Peyer's patch (tissue), 4 donors: Measurements from ENCODE around the gene CD1E.

Experiments
- POLR2A ChIP-seq, 2 donors: fragments of 450-650 bp; IDR thresholded peaks; one replicate each; pipeline ENCODE4 v1.5.1; 2017; ENCODE audit warnings: antibody characterized with exemption in 2 of 2, mild to moderate bottlenecking in 2 of 2, moderate library complexity in 2 of 2
- TF ChIP-seq, protein P1 (sequence below), 6 experiments: fragments of 450-650 bp in 4 of 6; fragments of 200-600 bp in 2 of 6; sonication (generic) in 1 of 6; IDR thresholded peaks; one replicate each; pipeline ENCODE4 v1.5.1; 2017 to 2019; ENCODE audit warnings: antibody characterized with exemption in 6 of 6, mild to moderate bottlenecking in 3 of 6, moderate library complexity in 1 of 6

DNA sequence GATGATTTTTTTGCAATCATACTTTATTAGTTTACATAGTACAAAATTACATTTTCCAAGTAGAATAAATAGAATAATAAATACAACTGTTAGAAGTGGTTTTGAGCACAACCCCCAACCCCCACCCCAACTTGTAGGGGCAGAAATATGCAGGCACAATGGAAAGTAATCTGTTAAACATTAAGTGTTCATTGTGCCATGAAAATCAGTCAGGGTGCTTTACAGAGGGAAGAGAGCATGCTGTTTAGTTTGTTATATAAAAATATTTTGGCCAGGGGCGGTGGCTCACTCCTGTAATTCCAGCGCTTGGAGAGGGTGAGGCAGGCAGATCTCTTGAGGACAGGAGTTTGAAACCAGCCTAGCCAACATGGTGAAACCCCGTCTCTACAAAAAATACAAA is 43.0 kb downstream of the CD1E start:
- TF ChIP-seq, protein P1, sequence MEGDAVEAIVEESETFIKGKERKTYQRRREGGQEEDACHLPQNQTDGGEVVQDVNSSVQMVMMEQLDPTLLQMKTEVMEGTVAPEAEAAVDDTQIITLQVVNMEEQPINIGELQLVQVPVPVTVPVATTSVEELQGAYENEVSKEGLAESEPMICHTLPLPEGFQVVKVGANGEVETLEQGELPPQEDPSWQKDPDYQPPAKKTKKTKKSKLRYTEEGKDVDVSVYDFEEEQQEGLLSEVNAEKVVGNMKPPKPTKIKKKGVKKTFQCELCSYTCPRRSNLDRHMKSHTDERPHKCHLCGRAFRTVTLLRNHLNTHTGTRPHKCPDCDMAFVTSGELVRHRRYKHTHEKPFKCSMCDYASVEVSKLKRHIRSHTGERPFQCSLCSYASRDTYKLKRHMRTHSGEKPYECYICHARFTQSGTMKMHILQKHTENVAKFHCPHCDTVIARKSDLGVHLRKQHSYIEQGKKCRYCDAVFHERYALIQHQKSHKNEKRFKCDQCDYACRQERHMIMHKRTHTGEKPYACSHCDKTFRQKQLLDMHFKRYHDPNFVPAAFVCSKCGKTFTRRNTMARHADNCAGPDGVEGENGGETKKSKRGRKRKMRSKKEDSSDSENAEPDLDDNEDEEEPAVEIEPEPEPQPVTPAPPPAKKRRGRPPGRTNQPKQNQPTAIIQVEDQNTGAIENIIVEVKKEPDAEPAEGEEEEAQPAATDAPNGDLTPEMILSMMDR (IDR thresholded peaks at IDR 0.05) = no peak
- no peak for TF ChIP-seq POLR2A (IDR thresholded peaks at IDR 0.05)
